GM23248 (cell line): ENCODE results near the gene OMP.

Source experiments
- EZH2 ChIP-seq: fragments of 200-600 bp; sonication (generic); IDR thresholded peaks from 2 replicates; pipeline ENCODE4 v1.6.1; 2018; ENCODE audit warnings: antibody characterized with exemption, mild to moderate bottlenecking; ENCODE audit not compliant: insufficient read depth, poor library complexity, severe bottlenecking
- EZH2phosphoT487 ChIP-seq: fragments of 200-600 bp; sonication (generic); IDR thresholded peaks from 2 replicates; pipeline ENCODE4 v1.6.1; 2018; ENCODE audit warnings: antibody characterized with exemption, moderate library complexity, mild to moderate bottlenecking, low read depth; ENCODE audit not compliant: insufficient read depth

DNA sequence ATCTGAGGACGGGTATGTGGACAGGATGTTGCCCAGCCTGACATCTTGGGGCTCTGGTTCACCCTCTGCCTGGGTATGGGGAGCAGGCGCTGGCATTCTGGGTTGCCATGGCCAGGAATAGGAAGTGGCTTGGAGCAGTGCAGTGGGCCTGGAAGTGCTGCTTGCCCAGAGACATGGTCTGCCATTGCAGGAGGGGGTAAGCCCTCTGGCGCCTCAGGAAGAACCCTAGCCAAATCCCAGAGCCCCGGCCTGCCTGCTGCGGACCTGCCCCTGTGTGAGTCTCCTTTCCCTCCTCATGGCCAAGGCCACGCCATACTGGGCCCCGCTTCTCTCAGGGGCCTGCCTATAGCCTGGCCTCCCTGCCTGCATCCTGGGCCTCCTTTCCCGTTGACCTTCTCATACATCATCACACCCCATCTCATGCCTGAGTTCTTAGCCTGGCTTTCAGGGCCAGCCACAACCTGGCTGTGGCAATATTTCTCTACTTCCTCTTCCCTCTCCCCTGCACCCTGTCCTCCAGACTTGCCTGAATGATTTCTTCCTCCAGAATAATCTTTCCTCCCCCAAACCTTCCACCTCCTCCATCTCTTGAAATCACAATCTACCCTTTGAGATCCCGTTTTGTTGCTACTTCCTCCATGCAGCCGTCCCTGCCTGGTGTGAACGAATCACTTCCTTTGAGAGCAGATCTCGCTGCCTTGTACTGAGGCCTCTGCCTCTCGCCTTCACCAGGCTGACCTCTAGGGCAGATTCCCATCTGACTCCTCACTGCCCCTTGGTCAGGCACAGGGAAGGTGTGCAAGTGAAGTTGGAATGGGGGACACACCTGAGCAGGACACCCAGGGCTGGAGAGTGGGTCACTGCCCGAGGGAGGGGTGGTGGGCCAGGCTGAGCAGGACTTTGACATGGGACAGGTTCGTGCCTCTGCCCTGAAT, 30.7 kb upstream of the OMP start:
- no peak for TF ChIP-seq EZH2
- TF ChIP-seq EZH2phosphoT487, result no peak
